ENCODE data around the gene BIN1. TPM values are rescaled to one million over a fixed set of nuclear protein-coding genes. Genes with fewer than 3 reads are reported as not detected.

BIN1 gene
- total RNA-seq, 1 donor from 2014 or later: 26.9 TPM

- Mint-ChIP-seq H3K27ac (no peak overlapping the region), H3K9me3 (no peaks in the 10 kb centered on the region), H3K27me3 (ENCODE audit: insufficient read depth, low read depth) (peaks cover 9% of the 10 kb centered on the region), H3K36me3 (no peaks in the 10 kb centered on the region), H3K4me1 (peaks cover 48% of the 10 kb centered on the region), H3K4me3 (no peak overlapping the region)
- H3K79me2 ChIP-seq (ENCODE audit: low read depth): peaks cover 10% of the 10 kb centered on the region
- H3K9me3 ChIP-seq (ENCODE audit: low read depth): no peaks in the 10 kb centered on the region
- no peak overlapping the region for H3K9ac ChIP-seq
- H4K20me1 ChIP-seq (ENCODE audit: low read depth): peaks cover 7% of the 10 kb centered on the region
- H3K4me3 ChIP-seq: no peak overlapping the region
- H3F3A ChIP-seq (ENCODE audit: low read depth): peaks cover 4% of the 10 kb centered on the region
- DNase-seq (ENCODE audit: low spot score): no peak
- no peak overlapping the region for H3K4me2 ChIP-seq
- H3K27ac ChIP-seq: no peak overlapping the region
- peaks cover 27% of the 10 kb centered on the region for H3K4me1 ChIP-seq
- no peak for TF ChIP-seq EZH2 (IDR thresholded peaks at IDR 0.05)
- no peak for TF ChIP-seq EZH2phosphoT487 (IDR thresholded peaks at IDR 0.05)
- no peak for TF ChIP-seq CTCF (IDR thresholded peaks at IDR 0.05)
- H3K36me3 ChIP-seq: no peaks in the 10 kb centered on the region
- H3K27me3 ChIP-seq: no peaks in the 10 kb centered on the region
- H2AFZ ChIP-seq (replicated peaks): no peak overlapping the region
Observed at GRCh38 chr2:127089478-127090235, 17.3 kb downstream of the BIN1 start.

DNA sequence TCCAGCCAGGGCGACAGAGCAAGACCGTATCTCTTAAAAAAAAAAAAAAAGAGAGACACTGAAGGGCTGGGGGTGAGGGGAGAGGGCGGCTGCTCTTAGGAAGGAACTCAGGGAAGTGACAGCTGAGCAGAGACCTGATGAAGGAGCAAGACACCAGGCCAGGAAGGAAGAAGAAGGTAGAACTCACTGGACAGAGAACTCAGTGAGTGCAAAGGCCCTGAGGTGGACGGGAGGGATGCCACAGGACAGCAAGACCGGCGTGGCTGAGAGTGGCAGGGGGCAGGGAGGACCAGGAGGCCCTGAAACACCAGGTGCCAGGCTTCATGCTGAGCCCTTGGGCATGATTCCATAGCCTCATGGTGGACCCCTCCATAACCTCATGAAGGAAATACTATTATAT lies 18.2 kb downstream of the BIN1 start:
- no peaks in the 10 kb centered on the region for H3K27me3 ChIP-seq
- H3K27me3 Mint-ChIP-seq (ENCODE audit: insufficient read depth, low read depth): peaks cover 9% of the 10 kb centered on the region
- H3K27ac Mint-ChIP-seq: no peak overlapping the region
- no peaks in the 10 kb centered on the region for H3K36me3 ChIP-seq
- H3K4me2 ChIP-seq: no peak overlapping the region
- H3K4me1 Mint-ChIP-seq: peaks cover 41% of the 10 kb centered on the region
- no peaks in the 10 kb centered on the region for H3K9me3 ChIP-seq (ENCODE audit: low read depth)
- H3K4me3 Mint-ChIP-seq: no peak overlapping the region
- no peaks in the 10 kb centered on the region for H4K20me1 ChIP-seq (ENCODE audit: low read depth)
- peaks cover 10% of the 10 kb centered on the region for H3K79me2 ChIP-seq (ENCODE audit: low read depth)
- peaks cover 28% of the 10 kb centered on the region for H3K4me1 ChIP-seq
- peaks cover 6% of the 10 kb centered on the region for H3K9me3 Mint-ChIP-seq
- H3F3A ChIP-seq (ENCODE audit: low read depth): peaks cover 4% of the 10 kb centered on the region
- peaks cover 7% of the 10 kb centered on the region for H3K36me3 Mint-ChIP-seq
- no peak overlapping the region for H3K27ac ChIP-seq
- no peak for DNase-seq (ENCODE audit: low spot score)
- no peak overlapping the region for H3K9ac ChIP-seq
- H2AFZ ChIP-seq (replicated peaks): no peak overlapping the region
- no peak overlapping the region for H3K4me3 ChIP-seq
- TF ChIP-seq CTCF (IDR thresholded peaks at IDR 0.05) (no peak), EZH2phosphoT487 (IDR thresholded peaks at IDR 0.05) (no peak), EZH2 (IDR thresholded peaks at IDR 0.05) (no peak)

GRCh38 chr2:127087791-127088495 lies 19.0 kb downstream of the BIN1 start:
- Histone ChIP-seq H3K36me3 (no peaks in the 10 kb centered on the region), H3K9me3 (ENCODE audit: low read depth) (no peaks in the 10 kb centered on the region), H3K4me2 (peak overlapping the region; percentile 62), H3K79me2 (ENCODE audit: low read depth) (peaks cover 14% of the 10 kb centered on the region), H3K4me1 (peaks cover 28% of the 10 kb centered on the region), H3K27ac (no peak overlapping the region), H3F3A (ENCODE audit: low read depth) (peaks cover 4% of the 10 kb centered on the region), H3K27me3 (no peaks in the 10 kb centered on the region), H4K20me1 (ENCODE audit: low read depth) (no peaks in the 10 kb centered on the region), H2AFZ (replicated peaks) (no peak overlapping the region), H3K9ac (no peak overlapping the region), H3K4me3 (no peak overlapping the region)
- peaks cover 9% of the 10 kb centered on the region for H3K9me3 Mint-ChIP-seq
- peaks cover 10% of the 10 kb centered on the region for H3K36me3 Mint-ChIP-seq
- H3K27me3 Mint-ChIP-seq (ENCODE audit: insufficient read depth, low read depth): peaks cover 11% of the 10 kb centered on the region
- TF ChIP-seq EZH2 (IDR thresholded peaks at IDR 0.05) (no peak), EZH2phosphoT487 (IDR thresholded peaks at IDR 0.05) (no peak)
- H3K4me3 Mint-ChIP-seq: no peak overlapping the region
- no peak for DNase-seq (ENCODE audit: low spot score)
- peaks cover 34% of the 10 kb centered on the region for H3K4me1 Mint-ChIP-seq
- peak overlapping the region; percentile 37 for H3K27ac Mint-ChIP-seq

All from neural progenitor cell (in vitro differentiated cells).